GM12878 (cell line): ENCODE results near the gene S100B. TPM values are rescaled to one million over a fixed set of nuclear protein-coding genes. Genes with fewer than 3 reads are reported as not detected.

ENCODE experiments used
- ATAC-seq: fragments of 200-7000 bp; cut with Tn5 transposase; 3 replicates; pipeline ENCODE4 v1.9.1; 2020; ENCODE audit warnings: mild to moderate bottlenecking, moderate library complexity
- BruUV-seq: library from RNA; stranded (reverse); fragments of 400-500 nt; replicated peaks from 2 replicates; lab custom pipeline; 2021; lab: Mats Ljungman, UMichigan
- CTCF ChIA-PET: fragments of 300-600 bp; sonication (Branson Sonifier 250); formaldehyde crosslinking; extraction: SDS; loops from one replicate; lab custom pipeline; 2021; ENCODE audit warnings: inconsistent platforms; lab: Yijun Ruan, JAX
- POLR2A ChIA-PET: fragments of 350-600 bp; formaldehyde crosslinking; extraction: SDS; loops from one replicate; lab custom pipeline; 2021; ENCODE audit warnings: inconsistent platforms; lab: Charles Lee
- RAD21 ChIA-PET: fragments of 300-600 bp; sonication (Branson Sonifier 250); formaldehyde crosslinking; loops from one replicate; lab custom pipeline; 2023; ENCODE audit warnings: antibody characterized with exemption; ENCODE audit not compliant: unreplicated experiment; lab: Charles Lee
- SMC1A ChIA-PET: fragments of 300-600 bp; sonication (Branson Sonifier 250); formaldehyde crosslinking; loops from one replicate; lab custom pipeline; 2023; ENCODE audit not compliant: unreplicated experiment, uncharacterized antibody; lab: Charles Lee
- DNase-seq: peaks from one replicate; pipeline ENCODE4 v3.0.0-alpha.2; 2011; ENCODE audit warnings: low read depth, low spot score
- FAIRE-seq: peaks from 3 replicates; lab custom pipeline; 2011; peaks lifted over from hg19 to GRCh38; lab: Jason Lieb, UNC
- H2AFZ ChIP-seq: 2 replicates; pipeline ENCODE4 v1.6.0; 2011; ENCODE audit warnings: low read depth, low read length, control low read depth; ENCODE audit not compliant: control insufficient read depth
- H3K27ac ChIP-seq: 2 replicates; pipeline ENCODE4 v1.5.1; 2011; ENCODE audit warnings: control low read depth; ENCODE audit not compliant: control insufficient read depth, insufficient read depth
- H3K27me3 ChIP-seq, 2 experiments: replicated peaks in 1 of 2; 2 replicates each; pipeline versions ENCODE4 v1.6.0 to v1.6.1; 2011; ENCODE audit warnings: low read length in 1 of 2; ENCODE audit not compliant: control insufficient read depth in 2 of 2, insufficient read depth in 2 of 2
- H3K36me3 ChIP-seq, 2 experiments: 2 replicates each; pipeline ENCODE4 v1.5.1; 2011; ENCODE audit warnings: low read length in 1 of 2; ENCODE audit not compliant: control insufficient read depth in 2 of 2, insufficient read depth in 2 of 2
- H3K4me1 ChIP-seq: 2 replicates; pipeline ENCODE4 v1.6.1; 2011; ENCODE audit warnings: mild to moderate bottlenecking, low read length, moderate library complexity, mixed read lengths; ENCODE audit not compliant: control insufficient read depth, insufficient read depth
- H3K4me2 ChIP-seq: 2 replicates; pipeline ENCODE4 v1.6.0; 2011; ENCODE audit warnings: control low read depth; ENCODE audit not compliant: control insufficient read depth, insufficient read depth
- H3K4me3 ChIP-seq: fragments of 200-600 bp; sonication (generic); 2 replicates; pipeline ENCODE4 v1.5.1; 2016
- H3K79me2 ChIP-seq: 2 replicates; pipeline ENCODE4 v1.6.0; 2011; ENCODE audit warnings: low read length; ENCODE audit not compliant: control insufficient read depth, insufficient read depth
- H3K9ac ChIP-seq: 2 replicates; pipeline ENCODE4 v1.8.0; 2011; ENCODE audit warnings: low read length, control low read depth, mixed read lengths; ENCODE audit not compliant: control insufficient read depth, insufficient read depth
- H3K9me3 ChIP-seq: replicated peaks from 3 replicates; pipeline ENCODE4 v1.5.1; 2011; ENCODE audit warnings: mild to moderate bottlenecking, low read length; ENCODE audit not compliant: control insufficient read depth, insufficient read depth
- H4K20me1 ChIP-seq: 2 replicates; pipeline ENCODE4 v1.6.0; 2011; ENCODE audit not compliant: control insufficient read depth, insufficient read depth
- BCL11A ChIP-seq: IDR thresholded peaks from 2 replicates; pipeline ENCODE4 v1.6.1; 2011; ENCODE audit warnings: low read depth, low read length
- BHLHE40 ChIP-seq, 2 experiments: fragments of 450-650 bp in 1 of 2; IDR thresholded peaks; 2 replicates each; pipeline ENCODE4 v1.6.1; 2011 to 2017; ENCODE audit warnings: low read depth in 2 of 2, borderline replicate concordance in 1 of 2, improper control_type of control experiment in 1 of 2, low read length in 1 of 2, mild to moderate bottlenecking in 1 of 2
- EED ChIP-seq: sonication (generic); IDR thresholded peaks from 2 replicates; pipeline ENCODE4 v1.6.1; 2016; ENCODE audit warnings: antibody characterized with exemption, low read depth
- EP300 ChIP-seq, 2 experiments: fragments of 150-350 bp in 1 of 2; IDR thresholded peaks; 2 replicates each; pipeline ENCODE4 v1.6.1; 2011 to 2012; ENCODE audit warnings: low read depth in 2 of 2, low read length in 2 of 2, borderline replicate concordance in 1 of 2, improper control_type of control experiment in 1 of 2, inconsistent platforms in 1 of 2; ENCODE audit not compliant: control insufficient read depth in 1 of 2
- ESRRA ChIP-seq: IDR thresholded peaks from 2 replicates; pipeline ENCODE4 v1.6.1; 2012; ENCODE audit warnings: mild to moderate bottlenecking, low read length, improper control_type of control experiment
- ETV6 ChIP-seq, 2 experiments: fragments of 450-650 bp in 1 of 2; IDR thresholded peaks in 1 of 2; conservative IDR thresholded peaks in 1 of 2; 2 replicates each; pipeline ENCODE4 v1.6.1; 2014; ENCODE audit warnings: antibody characterized with exemption in 1 of 2, borderline replicate concordance in 1 of 2, low read depth in 1 of 2, mild to moderate bottlenecking in 1 of 2, moderate library complexity in 1 of 2
- FOXK2 ChIP-seq: fragments of 450-650 bp; IDR thresholded peaks from 2 replicates; pipeline ENCODE4 v1.6.1; 2017; ENCODE audit warnings: mild to moderate bottlenecking, moderate library complexity
- FOXM1 ChIP-seq: IDR thresholded peaks from 2 replicates; pipeline ENCODE4 v1.6.1; 2012; ENCODE audit warnings: low read depth, mild to moderate bottlenecking, inconsistent platforms, low read length, moderate library complexity
- SMAD1 ChIP-seq: fragments of 450-650 bp; IDR thresholded peaks from 2 replicates; pipeline ENCODE4 v1.6.1; 2018; ENCODE audit warnings: mild to moderate bottlenecking, low read depth; ENCODE audit not compliant: partially characterized antibody
- SREBF2 ChIP-seq: IDR thresholded peaks from 2 replicates; pipeline ENCODE4 v1.6.1; 2012; ENCODE audit warnings: mild to moderate bottlenecking, low read length
- SRF ChIP-seq, 2 experiments: IDR thresholded peaks; 2 replicates each; pipeline ENCODE4 v1.6.1; 2011; ENCODE audit warnings: low read depth in 2 of 2, low read length in 2 of 2, mild to moderate bottlenecking in 1 of 2, moderate library complexity in 1 of 2
- STAT3 ChIP-seq: IDR thresholded peaks from 2 replicates; pipeline ENCODE4 v1.6.1; 2011; ENCODE audit warnings: low read depth, low read length, improper control_type of control experiment
- WGBS: methylation state at CpG from one replicate; pipeline ENCODE4 v1.1.6; 2016; ENCODE audit warnings: low lambda C conversion rate; ENCODE audit not compliant: insufficient replicate concordance, insufficient coverage; ENCODE audit errors: missing lambda C conversion rate; 5-methylcytosine and 5-hydroxymethylcytosine counted together
- in situ Hi-C: fragments of 300-500 bp; cut with MboI; formaldehyde crosslinking; loops from 9 replicates; pipeline ENCODE4 v1.14.3; 2018; ENCODE audit warnings: mixed read lengths
- intact Hi-C: fragments of 100-400 bp; cut with micrococcal nuclease; formaldehyde crosslinking; loops from one replicate; pipeline ENCODE4 v1.14.2; 2022; ENCODE audit not compliant: unreplicated experiment
- polyA plus RNA-seq, 11 experiments: library from polyadenylated mRNA; depleted of rRNA in 4 of 11; unstranded in 6 of 11; stranded (reverse) in 5 of 11; fragments of >200 nt; fragmentation: Nextera tagmentation in 4 of 11; fragmentation: Illumina TruSeq in 1 of 11; extraction: Ambion mirVana in 4 of 11; extraction: Trizol in 1 of 11; gene quantifications; 1 replicate in 1 of 11; 2 replicates in 10 of 11; pipeline versions ENCODE4 v1.2.1 to v1.2.3, GENCODE V29; 2011 to 2016; ENCODE audit warnings: inconsistent platforms in 2 of 11, missing spikeins in 2 of 11, low read depth in 1 of 11
- total RNA-seq, 4 experiments: library from RNA; depleted of rRNA in 3 of 4; stranded (reverse); fragments of >200 nt in 3 of 4; fragmentation: Illumina TruSeq in 1 of 4; extraction: Trizol in 1 of 4; gene quantifications; 2 replicates each; pipeline versions ENCODE4 v1.2.1 to v1.2.3, GENCODE V29; 2013 to 2021
- TF ChIP-seq, protein P1 (sequence below): IDR thresholded peaks from 2 replicates; pipeline ENCODE4 v1.6.1; 2011; ENCODE audit warnings: mild to moderate bottlenecking, low read depth, low read length, moderate library complexity; ENCODE audit not compliant: insufficient replicate concordance
- TF ChIP-seq, protein P2 (sequence below): fragments of 450-650 bp; formaldehyde crosslinking; IDR thresholded peaks from 2 replicates; pipeline ENCODE4 v1.4.0; 2020; ENCODE audit warnings: mild to moderate bottlenecking, moderate library complexity
- TF ChIP-seq, protein P3 (sequence below), 3 experiments: IDR thresholded peaks in 2 of 3; conservative IDR thresholded peaks in 1 of 3; 2 replicates each; pipeline ENCODE4 v1.5.1; 2011; ENCODE audit warnings: low read depth in 3 of 3, low read length in 3 of 3, mild to moderate bottlenecking in 3 of 3, control low read depth in 2 of 3, moderate library complexity in 2 of 3, inconsistent platforms in 1 of 3, mixed read lengths in 1 of 3; ENCODE audit not compliant: control insufficient read depth in 2 of 3, insufficient read depth in 1 of 3; ENCODE audit errors: extremely low read depth in 1 of 3
- TF ChIP-seq, protein P4 (sequence below): fragments of 450-650 bp; IDR thresholded peaks from 2 replicates; pipeline ENCODE4 v1.6.1; 2016; ENCODE audit warnings: mild to moderate bottlenecking

The S100B gene
- total and polyA plus RNA-seq, 10 of the 15 experiments (the other 5 are each of a cell fraction or from before 2014, with no cell fraction given), result 0.11 to 0.22 TPM; not detected in 8

DNA sequence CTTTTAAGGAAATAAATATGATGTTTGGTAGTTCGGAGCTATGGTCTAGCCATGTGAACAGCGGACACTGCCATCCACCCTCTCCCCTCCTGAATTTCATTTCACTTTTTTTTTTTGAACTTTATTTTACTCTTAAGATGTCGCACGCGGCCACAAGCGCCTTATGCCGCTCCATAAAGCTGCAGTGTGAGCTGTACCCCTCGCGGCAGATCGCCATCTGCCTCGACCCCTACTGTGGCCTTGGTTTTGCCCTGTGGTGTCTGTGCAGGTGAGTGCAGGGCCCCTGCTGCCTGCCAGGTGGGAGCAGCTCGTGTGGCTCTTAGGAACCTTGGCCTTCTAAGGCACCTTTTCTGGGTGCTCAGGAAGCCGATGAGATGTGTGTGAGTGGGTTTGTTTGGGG, 48.1 kb downstream of the S100B start:
- no peak for ATAC-seq
- TF ChIP-seq ETV6 (conservative IDR thresholded peaks at IDR 0.05 in 1 of 2, IDR thresholded peaks at IDR 0.05 in 1 of 2; ENCODE audit: borderline replicate concordance in 1 of 2, low read depth in 1 of 2) (no peak), FOXK2 (no peak), SMAD1 (no peak), EED (no peak), STAT3 (no peak), FOXM1 (no peak), SREBF2 (no peak), BCL11A (no peak), SRF (IDR thresholded peaks at IDR 0.05; ENCODE audit: low read depth in 2 of 2, low read length in 2 of 2) (no peak), BHLHE40 (IDR thresholded peaks at IDR 0.05; ENCODE audit: borderline replicate concordance in 1 of 2, low read depth in 2 of 2, low read length in 1 of 2) (no peak), EP300 (IDR thresholded peaks at IDR 0.05; ENCODE audit: borderline replicate concordance in 1 of 2, control insufficient read depth in 1 of 2, low read depth in 2 of 2, low read length in 2 of 2) (no peak), ESRRA (no peak)
- TF ChIP-seq, protein P1, sequence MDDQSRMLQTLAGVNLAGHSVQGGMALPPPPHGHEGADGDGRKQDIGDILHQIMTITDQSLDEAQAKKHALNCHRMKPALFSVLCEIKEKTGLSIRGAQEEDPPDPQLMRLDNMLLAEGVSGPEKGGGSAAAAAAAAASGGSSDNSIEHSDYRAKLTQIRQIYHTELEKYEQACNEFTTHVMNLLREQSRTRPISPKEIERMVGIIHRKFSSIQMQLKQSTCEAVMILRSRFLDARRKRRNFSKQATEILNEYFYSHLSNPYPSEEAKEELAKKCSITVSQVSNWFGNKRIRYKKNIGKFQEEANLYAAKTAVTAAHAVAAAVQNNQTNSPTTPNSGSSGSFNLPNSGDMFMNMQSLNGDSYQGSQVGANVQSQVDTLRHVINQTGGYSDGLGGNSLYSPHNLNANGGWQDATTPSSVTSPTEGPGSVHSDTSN, result no peak
- TF ChIP-seq, protein P2, sequence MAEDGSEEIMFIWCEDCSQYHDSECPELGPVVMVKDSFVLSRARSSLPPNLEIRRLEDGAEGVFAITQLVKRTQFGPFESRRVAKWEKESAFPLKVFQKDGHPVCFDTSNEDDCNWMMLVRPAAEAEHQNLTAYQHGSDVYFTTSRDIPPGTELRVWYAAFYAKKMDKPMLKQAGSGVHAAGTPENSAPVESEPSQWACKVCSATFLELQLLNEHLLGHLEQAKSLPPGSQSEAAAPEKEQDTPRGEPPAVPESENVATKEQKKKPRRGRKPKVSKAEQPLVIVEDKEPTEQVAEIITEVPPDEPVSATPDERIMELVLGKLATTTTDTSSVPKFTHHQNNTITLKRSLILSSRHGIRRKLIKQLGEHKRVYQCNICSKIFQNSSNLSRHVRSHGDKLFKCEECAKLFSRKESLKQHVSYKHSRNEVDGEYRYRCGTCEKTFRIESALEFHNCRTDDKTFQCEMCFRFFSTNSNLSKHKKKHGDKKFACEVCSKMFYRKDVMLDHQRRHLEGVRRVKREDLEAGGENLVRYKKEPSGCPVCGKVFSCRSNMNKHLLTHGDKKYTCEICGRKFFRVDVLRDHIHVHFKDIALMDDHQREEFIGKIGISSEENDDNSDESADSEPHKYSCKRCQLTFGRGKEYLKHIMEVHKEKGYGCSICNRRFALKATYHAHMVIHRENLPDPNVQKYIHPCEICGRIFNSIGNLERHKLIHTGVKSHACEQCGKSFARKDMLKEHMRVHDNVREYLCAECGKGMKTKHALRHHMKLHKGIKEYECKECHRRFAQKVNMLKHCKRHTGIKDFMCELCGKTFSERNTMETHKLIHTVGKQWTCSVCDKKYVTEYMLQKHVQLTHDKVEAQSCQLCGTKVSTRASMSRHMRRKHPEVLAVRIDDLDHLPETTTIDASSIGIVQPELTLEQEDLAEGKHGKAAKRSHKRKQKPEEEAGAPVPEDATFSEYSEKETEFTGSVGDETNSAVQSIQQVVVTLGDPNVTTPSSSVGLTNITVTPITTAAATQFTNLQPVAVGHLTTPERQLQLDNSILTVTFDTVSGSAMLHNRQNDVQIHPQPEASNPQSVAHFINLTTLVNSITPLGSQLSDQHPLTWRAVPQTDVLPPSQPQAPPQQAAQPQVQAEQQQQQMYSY (CRISPR knock-in tag), result no peak
- TF ChIP-seq, protein P3, sequence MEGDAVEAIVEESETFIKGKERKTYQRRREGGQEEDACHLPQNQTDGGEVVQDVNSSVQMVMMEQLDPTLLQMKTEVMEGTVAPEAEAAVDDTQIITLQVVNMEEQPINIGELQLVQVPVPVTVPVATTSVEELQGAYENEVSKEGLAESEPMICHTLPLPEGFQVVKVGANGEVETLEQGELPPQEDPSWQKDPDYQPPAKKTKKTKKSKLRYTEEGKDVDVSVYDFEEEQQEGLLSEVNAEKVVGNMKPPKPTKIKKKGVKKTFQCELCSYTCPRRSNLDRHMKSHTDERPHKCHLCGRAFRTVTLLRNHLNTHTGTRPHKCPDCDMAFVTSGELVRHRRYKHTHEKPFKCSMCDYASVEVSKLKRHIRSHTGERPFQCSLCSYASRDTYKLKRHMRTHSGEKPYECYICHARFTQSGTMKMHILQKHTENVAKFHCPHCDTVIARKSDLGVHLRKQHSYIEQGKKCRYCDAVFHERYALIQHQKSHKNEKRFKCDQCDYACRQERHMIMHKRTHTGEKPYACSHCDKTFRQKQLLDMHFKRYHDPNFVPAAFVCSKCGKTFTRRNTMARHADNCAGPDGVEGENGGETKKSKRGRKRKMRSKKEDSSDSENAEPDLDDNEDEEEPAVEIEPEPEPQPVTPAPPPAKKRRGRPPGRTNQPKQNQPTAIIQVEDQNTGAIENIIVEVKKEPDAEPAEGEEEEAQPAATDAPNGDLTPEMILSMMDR (IDR thresholded peaks at IDR 0.05 in 2 of 3, conservative IDR thresholded peaks at IDR 0.05 in 1 of 3; ENCODE audit: control insufficient read depth in 2 of 3, extremely low read depth in 1 of 3, insufficient read depth in 1 of 3, low read depth in 3 of 3, low read length in 3 of 3), result no peak
- TF ChIP-seq, protein P4, sequence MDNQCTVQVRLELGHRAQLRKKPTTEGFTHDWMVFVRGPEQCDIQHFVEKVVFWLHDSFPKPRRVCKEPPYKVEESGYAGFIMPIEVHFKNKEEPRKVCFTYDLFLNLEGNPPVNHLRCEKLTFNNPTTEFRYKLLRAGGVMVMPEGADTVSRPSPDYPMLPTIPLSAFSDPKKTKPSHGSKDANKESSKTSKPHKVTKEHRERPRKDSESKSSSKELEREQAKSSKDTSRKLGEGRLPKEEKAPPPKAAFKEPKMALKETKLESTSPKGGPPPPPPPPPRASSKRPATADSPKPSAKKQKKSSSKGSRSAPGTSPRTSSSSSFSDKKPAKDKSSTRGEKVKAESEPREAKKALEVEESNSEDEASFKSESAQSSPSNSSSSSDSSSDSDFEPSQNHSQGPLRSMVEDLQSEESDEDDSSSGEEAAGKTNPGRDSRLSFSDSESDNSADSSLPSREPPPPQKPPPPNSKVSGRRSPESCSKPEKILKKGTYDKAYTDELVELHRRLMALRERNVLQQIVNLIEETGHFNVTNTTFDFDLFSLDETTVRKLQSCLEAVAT, result no peak

More for the DNA sequence above, 48.1 kb downstream of the S100B start:
- H3K9me3 ChIP-seq, result no peaks in the 10 kb centered on the region
- 94% methylated on average over 4 of the region's 13 CpGs for WGBS
- SMC1A ChIA-PET, result no interaction called here
- H3K9ac ChIP-seq, result no peak overlapping the region
- peaks cover 2% of the 10 kb centered on the region; the same call in 1 of the 2 replicates for H3K4me1 ChIP-seq
- CTCF ChIA-PET, result interaction anchor here (0.6 kb wide), 1 partner anchor 416 kb away, joined by 5 read pairs; no protein-coding TSS in a partner anchor
- BruUV-seq, result no TSS peak
- no peaks in the 10 kb centered on the region for H4K20me1 ChIP-seq
- in situ Hi-C loops (no loop called here), intact Hi-C loops (no loop called here)
- no peaks in the 10 kb centered on the region for H3K79me2 ChIP-seq
- FAIRE-seq, result no peak
- no peaks in the 10 kb centered on the region for H3K27me3 ChIP-seq
- no peak for DNase-seq
- RAD21 ChIA-PET, result no interaction called here
- no peak overlapping the region for H3K4me2 ChIP-seq
- H3K36me3 ChIP-seq, result peaks cover 4 to 13% of the 10 kb centered on the region in 2 experiments; a peak in 3 of 4 replicates
- no peak overlapping the region for H3K4me3 ChIP-seq
- H3K27ac ChIP-seq, result no peak overlapping the region
- POLR2A ChIA-PET, result no interaction called here
- H2AFZ ChIP-seq, result no peak overlapping the region
